Measurements from ENCODE around the gene MCUB. TPM values are rescaled to one million over a fixed set of nuclear protein-coding genes. Genes with fewer than 3 reads are reported as not detected.

MCUB gene
- total RNA-seq, 2 experiments from 2014 or later, result 62.3 to 65.3 TPM

GRCh38 chr4:109609431-109609830 lies 49.4 kb downstream of the MCUB start:
- peaks cover 56% of the 10 kb centered on the region for H3K4me1 Mint-ChIP-seq (ENCODE audit: low read depth)
- H3K36me3 Mint-ChIP-seq (ENCODE audit: low read depth), result peaks cover 52% of the 10 kb centered on the region
- POLR2A ChIA-PET, result interaction anchor here (1.2 kb wide), 1 partner anchor 22 kb away, joined by 3 read pairs; no protein-coding TSS in a partner anchor

GRCh38 chr4:109610489-109610888 lies 50.4 kb downstream of the MCUB start:
- CTCF ChIA-PET, result interaction anchor here (1.3 kb wide), 1 partner anchor 17 kb away, joined by 3 read pairs; no protein-coding TSS in a partner anchor
- no peak for TF ChIP-seq CTCF (IDR thresholded peaks at IDR 0.05)
- H3K27me3 Mint-ChIP-seq, result no peaks in the 10 kb centered on the region
- intact Hi-C loops (cut with micrococcal nuclease), result no loop called here
- DNase-seq (no peak), ATAC-seq (no peak)
- peaks cover 48% of the 10 kb centered on the region for H3K36me3 Mint-ChIP-seq (ENCODE audit: low read depth)
- POLR2A ChIA-PET, result interaction anchor here (1.2 kb wide), 1 partner anchor 21 kb away, joined by 3 read pairs; no protein-coding TSS in a partner anchor
- H3K9me3 Mint-ChIP-seq, result peaks cover 15% of the 10 kb centered on the region
- H3K4me3 Mint-ChIP-seq, result no peak overlapping the region
- peak overlapping the region; percentile 59 for H3K27ac Mint-ChIP-seq
- peaks cover 56% of the 10 kb centered on the region for H3K4me1 Mint-ChIP-seq (ENCODE audit: low read depth)

More at GRCh38 chr4:109609431-109609830, 49.4 kb downstream of the MCUB start:
- TF ChIP-seq CTCF (IDR thresholded peaks at IDR 0.05), result no peak
- CTCF ChIA-PET, result interaction anchor here (1.3 kb wide), 1 partner anchor 16 kb away, joined by 3 read pairs; no protein-coding TSS in a partner anchor
- no peak overlapping the region for H3K4me3 Mint-ChIP-seq
- no peaks in the 10 kb centered on the region for H3K27me3 Mint-ChIP-seq
- peak overlapping the region; percentile 52 for H3K27ac Mint-ChIP-seq
- no peak for ATAC-seq
- intact Hi-C loops (cut with micrococcal nuclease), result no loop called here
- H3K9me3 Mint-ChIP-seq, result peaks cover 19% of the 10 kb centered on the region
- DNase-seq, result no peak

- TF ChIP-seq CTCF (IDR thresholded peaks at IDR 0.05), result no peak
- ChIA-PET POLR2A (interaction anchor here (1.1 kb wide), 1 partner anchor 10 kb away, joined by 5 read pairs; no protein-coding TSS in a partner anchor), CTCF (no interaction called here)
- Mint-ChIP-seq H3K27me3 (no peaks in the 10 kb centered on the region), H3K36me3 (ENCODE audit: low read depth) (peaks cover 47% of the 10 kb centered on the region), H3K27ac (no peak overlapping the region), H3K9me3 (peaks cover 15% of the 10 kb centered on the region), H3K4me3 (no peak overlapping the region), H3K4me1 (ENCODE audit: low read depth) (peaks cover 60% of the 10 kb centered on the region)
- intact Hi-C loops (cut with micrococcal nuclease), result no loop called here
- no peak for ATAC-seq
- DNase-seq, result no peak
These were observed 51.1 kb downstream of the MCUB start for GRCh38 chr4:109611045-109611646.

GRCh38 chr4:109614015-109614414 lies 54.0 kb downstream of the MCUB start:
- Mint-ChIP-seq H3K27ac (no peak overlapping the region), H3K4me3 (no peak overlapping the region), H3K9me3 (peaks cover 2% of the 10 kb centered on the region), H3K36me3 (ENCODE audit: low read depth) (peaks cover 29% of the 10 kb centered on the region), H3K4me1 (ENCODE audit: low read depth) (peaks cover 61% of the 10 kb centered on the region), H3K27me3 (no peaks in the 10 kb centered on the region)
- POLR2A ChIA-PET, result interaction anchor here (1.7 kb wide), 1 partner anchor 25 kb away, joined by 3 read pairs; no protein-coding TSS in a partner anchor
- intact Hi-C loops (cut with micrococcal nuclease), result no loop called here
- no peak for TF ChIP-seq CTCF (IDR thresholded peaks at IDR 0.05)
- ATAC-seq, result no peak
- CTCF ChIA-PET, result interaction anchor here (1.5 kb wide), 1 partner anchor 16 kb away, joined by 4 read pairs; no protein-coding TSS in a partner anchor
- DNase-seq, result no peak

- no peak overlapping the region for H3K4me3 Mint-ChIP-seq
- intact Hi-C loops (cut with micrococcal nuclease), result no loop called here
- H3K27me3 Mint-ChIP-seq, result no peaks in the 10 kb centered on the region
- peaks cover 2% of the 10 kb centered on the region for H3K9me3 Mint-ChIP-seq
- no peak overlapping the region for H3K27ac Mint-ChIP-seq
- no peak for TF ChIP-seq CTCF (IDR thresholded peaks at IDR 0.05)
- DNase-seq (no peak), ATAC-seq (no peak)
- POLR2A ChIA-PET, result interaction anchor here (1.7 kb wide), 1 partner anchor 25 kb away, joined by 3 read pairs; no protein-coding TSS in a partner anchor
- CTCF ChIA-PET, result interaction anchor here (1.5 to 1.6 kb wide), 2 partner anchors 10 to 16 kb away, joined by 4 to 6 read pairs; no protein-coding TSS in a partner anchor
- peaks cover 26% of the 10 kb centered on the region for H3K36me3 Mint-ChIP-seq (ENCODE audit: low read depth)
- peaks cover 58% of the 10 kb centered on the region for H3K4me1 Mint-ChIP-seq (ENCODE audit: low read depth)
These were observed 54.4 kb downstream of the MCUB start for GRCh38 chr4:109614466-109614865.
